Panc1 (cell line): ENCODE results near the gene TMTC2. TPM values are rescaled to one million over a fixed set of nuclear protein-coding genes. Genes with fewer than 3 reads are reported as not detected.

ENCODE experiments used
- ATAC-seq: fragments of 200-7000 bp; cut with Tn5 transposase; 2 replicates; pipeline ENCODE4 v1.9.1; 2020; ENCODE audit warnings: mild to moderate bottlenecking, moderate library complexity
- BruUV-seq: library from RNA; stranded (reverse); fragments of 400-500 nt; replicated peaks from 2 replicates; lab custom pipeline; 2021; lab: Mats Ljungman, UMichigan
- CTCF ChIA-PET: fragments of 300-600 bp; sonication (Branson Sonifier 250); formaldehyde crosslinking; loops from one replicate; lab custom pipeline; 2022; ENCODE audit warnings: antibody characterized with exemption; lab: Charles Lee
- POLR2A ChIA-PET: fragments of 300-600 bp; sonication (Branson Sonifier 250); formaldehyde crosslinking; loops from one replicate; lab custom pipeline; 2022; ENCODE audit warnings: antibody characterized with exemption; lab: Charles Lee
- DNase-seq: peaks from one replicate; pipeline ENCODE4 v3.0.0-alpha.2; 2010; ENCODE audit warnings: low read depth, low spot score
- H3K27ac ChIP-seq: 2 replicates; pipeline ENCODE4 v1.5.1; 2011; ENCODE audit warnings: mild to moderate bottlenecking, low read length, inconsistent platforms
- H3K27me3 ChIP-seq: fragments of 200-500 bp; sonication (Bioruptor generic); 2 replicates; pipeline ENCODE4 v1.6.0; 2014; ENCODE audit warnings: low read length, inconsistent platforms; ENCODE audit not compliant: control insufficient read depth, insufficient read depth
- H3K36me3 ChIP-seq: fragments of 200-500 bp; sonication (Bioruptor generic); 2 replicates; pipeline ENCODE4 v1.5.1; 2014; ENCODE audit warnings: inconsistent platforms, mild to moderate bottlenecking, low read length, moderate library complexity; ENCODE audit not compliant: control insufficient read depth, insufficient read depth
- H3K4me1 ChIP-seq: 2 replicates; pipeline ENCODE4 v1.5.1; 2011; ENCODE audit warnings: inconsistent platforms, mild to moderate bottlenecking, low read length, moderate library complexity; ENCODE audit not compliant: control insufficient read depth, insufficient read depth
- H3K4me3 ChIP-seq, 2 experiments: 2 replicates each; pipeline ENCODE4 v1.5.1; 2011 to 2012; ENCODE audit warnings: low read depth in 2 of 2, low read length in 2 of 2, mild to moderate bottlenecking in 2 of 2, inconsistent platforms in 1 of 2, moderate library complexity in 1 of 2
- H3K9me3 ChIP-seq: fragments of 200-500 bp; sonication (Bioruptor generic); 2 replicates; pipeline ENCODE4 v1.5.1; 2014; ENCODE audit warnings: low read depth, mild to moderate bottlenecking, inconsistent platforms, low read length, moderate library complexity; ENCODE audit not compliant: control insufficient read depth, insufficient read depth
- POLR2AphosphoS5 ChIP-seq: IDR thresholded peaks from 2 replicates; pipeline ENCODE4 v1.6.1; 2012; ENCODE audit warnings: mild to moderate bottlenecking, low read depth, low read length, moderate library complexity
- SIN3A ChIP-seq: IDR thresholded peaks from 2 replicates; pipeline ENCODE4 v1.6.1; 2012; ENCODE audit warnings: low read depth, mild to moderate bottlenecking, low read length, moderate library complexity, borderline replicate concordance; ENCODE audit not compliant: insufficient read depth
- TCF7L2 ChIP-seq: IDR thresholded peaks from 2 replicates; pipeline ENCODE4 v1.6.1; 2011; ENCODE audit warnings: mild to moderate bottlenecking, low read depth, low read length, inconsistent platforms
- in situ Hi-C: cut with HindIII; loops from 2 replicates; pipeline ENCODE4 v1.10.0; 2016; ENCODE audit warnings: low sequenced_read_pairs, low pct_unique_long_range_greater_than_20kb
- intact Hi-C: fragments of 100-400 bp; cut with micrococcal nuclease; formaldehyde crosslinking; loops from one replicate; pipeline ENCODE4 v1.10.0; 2022; ENCODE audit not compliant: unreplicated experiment
- total RNA-seq: library from RNA; stranded (reverse); gene quantifications from one replicate; pipeline ENCODE4 v1.2.1, GENCODE V29; 2021; ENCODE audit not compliant: unreplicated experiment
- TF ChIP-seq, protein P1 (sequence below): fragments of 450-650 bp; IDR thresholded peaks from 2 replicates; pipeline ENCODE4 v1.5.1; 2017; ENCODE audit warnings: mild to moderate bottlenecking
- TF ChIP-seq, protein P2 (sequence below), 2 experiments: IDR thresholded peaks; 2 replicates each; pipeline ENCODE4 v1.6.1; 2011 to 2012; ENCODE audit warnings: low read depth in 2 of 2, control low read depth in 1 of 2, low read length in 1 of 2, mild to moderate bottlenecking in 1 of 2, moderate library complexity in 1 of 2; ENCODE audit not compliant: insufficient read depth in 1 of 2

The TMTC2 gene
- total RNA-seq, 1 experiment from 2014 or later = 5.7 TPM

DNA sequence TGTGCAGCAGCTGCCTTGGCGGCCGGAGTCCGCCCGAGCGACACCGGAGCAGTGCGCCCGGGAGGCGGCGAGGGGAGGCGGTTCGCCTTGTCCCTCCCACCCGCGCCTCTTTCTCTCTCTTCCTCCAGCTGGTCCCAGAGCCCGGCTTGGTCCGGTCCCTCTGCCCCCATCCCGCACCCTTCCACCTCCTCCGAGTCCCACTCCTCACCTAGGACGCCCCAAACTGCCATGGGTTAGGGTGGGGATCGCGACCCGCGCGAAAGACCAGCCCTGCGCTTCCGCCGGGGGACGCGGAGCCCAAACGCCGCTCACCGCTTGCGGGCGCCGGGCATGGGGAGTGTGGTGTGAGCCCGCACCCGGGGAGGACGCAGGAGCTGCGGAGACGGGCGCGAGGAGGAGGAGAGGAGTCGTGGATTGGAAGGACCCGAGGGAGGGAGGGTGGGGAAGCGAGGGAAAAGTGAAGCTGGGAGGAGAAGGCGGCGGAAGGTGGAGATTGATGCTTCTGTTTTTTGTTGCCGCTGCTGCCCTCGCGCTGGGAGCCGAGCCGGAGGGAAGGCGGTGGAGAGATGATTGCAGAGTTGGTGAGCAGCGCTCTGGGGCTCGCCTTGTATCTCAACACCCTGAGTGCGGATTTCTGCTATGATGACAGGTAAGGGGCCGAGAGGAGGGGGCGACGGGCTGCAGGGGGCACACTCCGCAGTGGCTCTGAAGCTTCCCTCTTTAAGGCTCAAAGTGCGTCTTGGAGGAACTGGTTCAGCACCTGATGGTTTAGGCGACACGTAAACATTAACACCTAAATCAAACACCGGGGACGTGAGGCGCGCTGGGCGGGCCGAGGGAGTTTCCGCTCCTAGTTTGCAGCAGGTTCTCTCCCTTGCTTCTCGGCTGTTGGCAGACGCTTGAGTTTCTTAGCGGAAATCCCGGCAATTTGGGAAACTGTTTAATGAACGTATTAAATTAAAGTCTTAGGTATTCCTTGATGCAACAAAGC is 610 bp downstream of the TMTC2 start:
- H3K36me3 ChIP-seq = no peaks in the 10 kb centered on the region; the same call in 1 of the 2 replicates
- no peak for DNase-seq
- no peaks in the 10 kb centered on the region for H3K9me3 ChIP-seq
- POLR2A ChIA-PET = interaction anchor here (0.6 kb wide), 1 partner anchor 87 kb away, joined by 3 read pairs; no protein-coding TSS in a partner anchor
- peak overlapping the region; percentile 73 to 86 for H3K4me3 ChIP-seq
- TF ChIP-seq, protein P1, sequence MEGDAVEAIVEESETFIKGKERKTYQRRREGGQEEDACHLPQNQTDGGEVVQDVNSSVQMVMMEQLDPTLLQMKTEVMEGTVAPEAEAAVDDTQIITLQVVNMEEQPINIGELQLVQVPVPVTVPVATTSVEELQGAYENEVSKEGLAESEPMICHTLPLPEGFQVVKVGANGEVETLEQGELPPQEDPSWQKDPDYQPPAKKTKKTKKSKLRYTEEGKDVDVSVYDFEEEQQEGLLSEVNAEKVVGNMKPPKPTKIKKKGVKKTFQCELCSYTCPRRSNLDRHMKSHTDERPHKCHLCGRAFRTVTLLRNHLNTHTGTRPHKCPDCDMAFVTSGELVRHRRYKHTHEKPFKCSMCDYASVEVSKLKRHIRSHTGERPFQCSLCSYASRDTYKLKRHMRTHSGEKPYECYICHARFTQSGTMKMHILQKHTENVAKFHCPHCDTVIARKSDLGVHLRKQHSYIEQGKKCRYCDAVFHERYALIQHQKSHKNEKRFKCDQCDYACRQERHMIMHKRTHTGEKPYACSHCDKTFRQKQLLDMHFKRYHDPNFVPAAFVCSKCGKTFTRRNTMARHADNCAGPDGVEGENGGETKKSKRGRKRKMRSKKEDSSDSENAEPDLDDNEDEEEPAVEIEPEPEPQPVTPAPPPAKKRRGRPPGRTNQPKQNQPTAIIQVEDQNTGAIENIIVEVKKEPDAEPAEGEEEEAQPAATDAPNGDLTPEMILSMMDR = no peak
- TF ChIP-seq POLR2AphosphoS5 (no peak), TCF7L2 (no peak), SIN3A (no peak)
- TF ChIP-seq, protein P2, sequence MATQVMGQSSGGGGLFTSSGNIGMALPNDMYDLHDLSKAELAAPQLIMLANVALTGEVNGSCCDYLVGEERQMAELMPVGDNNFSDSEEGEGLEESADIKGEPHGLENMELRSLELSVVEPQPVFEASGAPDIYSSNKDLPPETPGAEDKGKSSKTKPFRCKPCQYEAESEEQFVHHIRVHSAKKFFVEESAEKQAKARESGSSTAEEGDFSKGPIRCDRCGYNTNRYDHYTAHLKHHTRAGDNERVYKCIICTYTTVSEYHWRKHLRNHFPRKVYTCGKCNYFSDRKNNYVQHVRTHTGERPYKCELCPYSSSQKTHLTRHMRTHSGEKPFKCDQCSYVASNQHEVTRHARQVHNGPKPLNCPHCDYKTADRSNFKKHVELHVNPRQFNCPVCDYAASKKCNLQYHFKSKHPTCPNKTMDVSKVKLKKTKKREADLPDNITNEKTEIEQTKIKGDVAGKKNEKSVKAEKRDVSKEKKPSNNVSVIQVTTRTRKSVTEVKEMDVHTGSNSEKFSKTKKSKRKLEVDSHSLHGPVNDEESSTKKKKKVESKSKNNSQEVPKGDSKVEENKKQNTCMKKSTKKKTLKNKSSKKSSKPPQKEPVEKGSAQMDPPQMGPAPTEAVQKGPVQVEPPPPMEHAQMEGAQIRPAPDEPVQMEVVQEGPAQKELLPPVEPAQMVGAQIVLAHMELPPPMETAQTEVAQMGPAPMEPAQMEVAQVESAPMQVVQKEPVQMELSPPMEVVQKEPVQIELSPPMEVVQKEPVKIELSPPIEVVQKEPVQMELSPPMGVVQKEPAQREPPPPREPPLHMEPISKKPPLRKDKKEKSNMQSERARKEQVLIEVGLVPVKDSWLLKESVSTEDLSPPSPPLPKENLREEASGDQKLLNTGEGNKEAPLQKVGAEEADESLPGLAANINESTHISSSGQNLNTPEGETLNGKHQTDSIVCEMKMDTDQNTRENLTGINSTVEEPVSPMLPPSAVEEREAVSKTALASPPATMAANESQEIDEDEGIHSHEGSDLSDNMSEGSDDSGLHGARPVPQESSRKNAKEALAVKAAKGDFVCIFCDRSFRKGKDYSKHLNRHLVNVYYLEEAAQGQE (IDR thresholded peaks at IDR 0.05; ENCODE audit: insufficient read depth in 1 of 2, low read depth in 2 of 2, low read length in 1 of 2) = no peak
- CTCF ChIA-PET = no interaction called here
- ATAC-seq = peak; percentile 84
- H3K27ac ChIP-seq = no peak overlapping the region
- no peaks in the 10 kb centered on the region for H3K4me1 ChIP-seq
- peaks cover 6% of the 10 kb centered on the region for H3K27me3 ChIP-seq
- intact Hi-C loops = loop anchor here (5.0 to 10.0 kb wide), 3 partner anchors 305 to 1817 kb away; no protein-coding TSS in a partner anchor
- no TSS peak for BruUV-seq
- in situ Hi-C loops = no loop called here

DNA sequence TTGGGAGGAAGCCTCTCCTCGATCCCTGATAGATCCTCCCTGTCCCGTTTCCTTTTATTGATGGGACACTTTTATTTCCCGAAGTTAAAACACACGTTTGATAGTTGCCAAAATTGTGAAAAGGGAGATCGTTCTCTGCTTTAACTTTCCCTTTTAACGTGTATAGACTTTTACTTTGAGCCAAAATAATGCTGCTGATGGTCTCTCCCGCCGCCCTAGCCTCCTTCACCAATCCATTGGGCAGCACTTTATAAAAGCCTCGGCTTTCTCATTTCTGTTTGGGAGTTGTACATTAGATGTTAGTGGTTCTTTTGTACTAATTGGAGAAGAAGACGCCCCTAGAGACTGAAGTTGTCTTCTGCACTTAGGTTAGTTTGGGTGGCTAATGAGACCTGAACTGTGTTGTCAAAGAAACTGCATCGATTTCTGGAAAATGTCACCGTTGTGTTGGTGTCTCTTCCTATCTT is 1.4 kb downstream of the TMTC2 start:
- intact Hi-C loops = loop anchor here (5.0 to 10.0 kb wide), 3 partner anchors 306 to 1817 kb away; no protein-coding TSS in a partner anchor
- TF ChIP-seq SIN3A (no peak), TCF7L2 (no peak), POLR2AphosphoS5 (no peak)
- TF ChIP-seq, protein P2 (IDR thresholded peaks at IDR 0.05; ENCODE audit: insufficient read depth in 1 of 2, low read depth in 2 of 2, low read length in 1 of 2) = no peak
- TF ChIP-seq, protein P1 = peak; percentile 18; the same call in 1 of the 2 replicates
- CTCF ChIA-PET = no interaction called here
- peaks cover 3% of the 10 kb centered on the region; the same call in 1 of the 2 replicates for H3K27me3 ChIP-seq
- H3K4me1 ChIP-seq = no peaks in the 10 kb centered on the region
- H3K9me3 ChIP-seq = no peaks in the 10 kb centered on the region
- H3K27ac ChIP-seq = no peak overlapping the region
- ATAC-seq (no peak), DNase-seq (no peak)
- POLR2A ChIA-PET = no interaction called here
- in situ Hi-C loops = no loop called here
- BruUV-seq = no TSS peak
- no peaks in the 10 kb centered on the region; the same call in 1 of the 2 replicates for H3K36me3 ChIP-seq
- peak overlapping the region; percentile 73 to 86 for H3K4me3 ChIP-seq
